PFSK-1 (cell line): ENCODE measurements around the gene GLA.

Experiments used
- POLR2AphosphoS5 ChIP-seq: IDR thresholded peaks from 2 replicates; pipeline ENCODE4 v1.6.1; 2012; ENCODE audit warnings: low read depth, mild to moderate bottlenecking, control low read depth, low read length, moderate library complexity
- SIN3A ChIP-seq: IDR thresholded peaks from 2 replicates; pipeline ENCODE4 v1.6.1; 2012; ENCODE audit warnings: mild to moderate bottlenecking, low read length, moderate library complexity, borderline replicate concordance; ENCODE audit not compliant: insufficient read depth
- TAF1 ChIP-seq: IDR thresholded peaks from 2 replicates; pipeline ENCODE4 v1.6.1; 2012; ENCODE audit warnings: low read length, control low read depth, borderline replicate concordance; ENCODE audit not compliant: insufficient read depth
- TF ChIP-seq, protein P1 (sequence below), 2 experiments: IDR thresholded peaks; 2 replicates each; pipeline versions ENCODE4 v1.6.1 to v1.8.0; 2011 to 2012; ENCODE audit warnings: low read depth in 2 of 2, low read length in 2 of 2, control low read depth in 1 of 2, inconsistent platforms in 1 of 2, mild to moderate bottlenecking in 1 of 2, moderate library complexity in 1 of 2; ENCODE audit not compliant: insufficient read depth in 1 of 2

GRCh38 chrX:101369687-101370086 lies 38.0 kb downstream of the GLA start:
- TF ChIP-seq POLR2AphosphoS5: no peak
- TF ChIP-seq, protein P1, sequence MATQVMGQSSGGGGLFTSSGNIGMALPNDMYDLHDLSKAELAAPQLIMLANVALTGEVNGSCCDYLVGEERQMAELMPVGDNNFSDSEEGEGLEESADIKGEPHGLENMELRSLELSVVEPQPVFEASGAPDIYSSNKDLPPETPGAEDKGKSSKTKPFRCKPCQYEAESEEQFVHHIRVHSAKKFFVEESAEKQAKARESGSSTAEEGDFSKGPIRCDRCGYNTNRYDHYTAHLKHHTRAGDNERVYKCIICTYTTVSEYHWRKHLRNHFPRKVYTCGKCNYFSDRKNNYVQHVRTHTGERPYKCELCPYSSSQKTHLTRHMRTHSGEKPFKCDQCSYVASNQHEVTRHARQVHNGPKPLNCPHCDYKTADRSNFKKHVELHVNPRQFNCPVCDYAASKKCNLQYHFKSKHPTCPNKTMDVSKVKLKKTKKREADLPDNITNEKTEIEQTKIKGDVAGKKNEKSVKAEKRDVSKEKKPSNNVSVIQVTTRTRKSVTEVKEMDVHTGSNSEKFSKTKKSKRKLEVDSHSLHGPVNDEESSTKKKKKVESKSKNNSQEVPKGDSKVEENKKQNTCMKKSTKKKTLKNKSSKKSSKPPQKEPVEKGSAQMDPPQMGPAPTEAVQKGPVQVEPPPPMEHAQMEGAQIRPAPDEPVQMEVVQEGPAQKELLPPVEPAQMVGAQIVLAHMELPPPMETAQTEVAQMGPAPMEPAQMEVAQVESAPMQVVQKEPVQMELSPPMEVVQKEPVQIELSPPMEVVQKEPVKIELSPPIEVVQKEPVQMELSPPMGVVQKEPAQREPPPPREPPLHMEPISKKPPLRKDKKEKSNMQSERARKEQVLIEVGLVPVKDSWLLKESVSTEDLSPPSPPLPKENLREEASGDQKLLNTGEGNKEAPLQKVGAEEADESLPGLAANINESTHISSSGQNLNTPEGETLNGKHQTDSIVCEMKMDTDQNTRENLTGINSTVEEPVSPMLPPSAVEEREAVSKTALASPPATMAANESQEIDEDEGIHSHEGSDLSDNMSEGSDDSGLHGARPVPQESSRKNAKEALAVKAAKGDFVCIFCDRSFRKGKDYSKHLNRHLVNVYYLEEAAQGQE (IDR thresholded peaks at IDR 0.05; ENCODE audit: insufficient read depth in 1 of 2, low read depth in 2 of 2, low read length in 2 of 2): no peak
- TF ChIP-seq TAF1: no peak
- no peak for TF ChIP-seq SIN3A
